Activated naive CD4-positive, alpha-beta T cell treated with anti-CD3 and anti-CD28 coated beads, Interleukin-2, amount 50 U/mL, for 16 hours (primary cell): ENCODE measurements around the gene MRPL41.
"Not testable (repeated sequence)": the region's sequence is repeated elsewhere in the genome, so short reads cannot be mapped to it uniquely, and the experiment has no call there.

Experiments
- DNase-seq: peaks from one replicate; pipeline ENCODE4 v3.0.0-alpha.2; 2020

MRPL41 gene

DNA sequence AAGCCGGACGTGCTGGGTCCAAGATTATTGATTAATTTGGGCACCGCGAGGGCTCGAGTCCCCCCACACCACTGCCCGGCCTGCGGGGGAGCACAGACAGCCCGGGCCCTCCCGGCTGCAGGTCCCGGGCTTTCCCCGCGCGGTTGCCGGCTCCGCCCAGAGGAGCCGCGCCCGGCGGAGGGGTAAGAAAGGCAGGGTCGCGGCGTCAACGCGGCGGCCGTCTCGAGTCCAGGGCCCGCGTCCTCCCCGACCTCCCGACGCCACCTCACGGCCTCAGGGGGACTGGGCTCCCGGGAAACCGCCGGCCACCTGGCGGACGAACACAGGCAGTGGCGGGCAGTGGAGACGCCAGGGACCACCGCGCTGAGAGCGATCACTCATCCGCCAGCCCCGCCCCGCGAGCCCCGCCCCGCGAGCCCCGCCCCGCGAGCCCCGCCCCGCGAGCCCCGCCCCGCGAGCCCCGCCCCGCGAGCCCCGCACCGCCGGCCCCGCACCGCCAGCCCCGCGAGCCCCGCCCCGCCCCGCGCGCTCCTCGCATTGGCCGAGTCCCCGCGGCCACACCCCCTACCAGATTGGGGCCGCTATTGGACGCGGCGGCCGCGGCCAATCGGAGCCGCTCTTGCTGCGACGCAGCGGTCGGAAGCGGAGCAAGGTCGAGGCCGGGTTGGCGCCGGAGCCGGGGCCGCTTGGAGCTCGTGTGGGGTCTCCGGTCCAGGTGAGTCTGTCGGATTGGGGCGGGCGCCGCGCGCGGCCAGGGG lies at the start of gene MRPL41:
TSS of gene MRPL41 (plus strand) at position 616 of the 758 bp plus-strand sequence. CDS start 203 bp downstream, outside the sequence.
- DNase-seq, result peak; percentile 92

DNA sequence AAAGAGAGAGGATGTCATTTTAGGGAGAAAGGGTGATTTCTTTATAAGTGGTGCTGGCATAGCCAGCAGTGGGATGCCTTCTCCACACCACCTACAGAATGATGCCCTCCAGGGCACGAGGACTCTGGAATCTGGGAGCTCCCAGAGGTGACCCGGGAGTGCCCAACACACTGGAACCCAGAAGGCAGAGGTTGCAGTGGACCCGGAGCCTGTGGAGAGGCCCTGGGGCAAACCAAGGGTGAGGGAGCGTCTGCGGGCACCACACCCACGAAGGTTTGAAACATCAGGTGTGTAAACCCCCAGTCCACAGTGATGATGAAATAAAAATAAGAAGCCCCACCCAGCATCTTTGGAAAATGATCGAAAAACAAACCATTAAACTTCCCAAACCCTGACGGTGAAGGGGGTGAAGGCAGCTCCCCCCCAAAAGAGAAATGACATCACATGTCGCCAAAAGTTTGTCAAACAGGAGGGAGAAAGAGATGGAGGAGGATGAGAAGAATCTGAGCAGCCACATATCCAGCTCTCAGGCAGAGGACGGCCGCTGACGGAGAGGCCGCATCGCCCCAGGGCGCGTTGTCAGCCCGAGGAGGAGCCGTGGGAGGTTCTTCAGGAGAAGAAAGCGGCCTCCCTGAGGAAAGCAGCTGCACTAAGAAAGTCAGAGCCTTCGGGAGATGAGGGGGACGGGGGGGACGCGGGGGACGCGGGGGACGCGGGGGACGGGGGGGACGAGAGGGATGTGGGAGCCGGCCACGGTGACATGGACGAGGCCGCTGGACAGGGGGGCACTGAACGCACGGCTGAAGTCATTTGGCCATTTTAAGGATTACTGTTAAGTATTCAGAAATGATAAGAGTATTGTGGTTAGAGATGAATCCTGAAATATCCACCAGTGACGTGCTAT lies 49.4 kb upstream of the MRPL41 start:
- DNase-seq, result no peak

DNA sequence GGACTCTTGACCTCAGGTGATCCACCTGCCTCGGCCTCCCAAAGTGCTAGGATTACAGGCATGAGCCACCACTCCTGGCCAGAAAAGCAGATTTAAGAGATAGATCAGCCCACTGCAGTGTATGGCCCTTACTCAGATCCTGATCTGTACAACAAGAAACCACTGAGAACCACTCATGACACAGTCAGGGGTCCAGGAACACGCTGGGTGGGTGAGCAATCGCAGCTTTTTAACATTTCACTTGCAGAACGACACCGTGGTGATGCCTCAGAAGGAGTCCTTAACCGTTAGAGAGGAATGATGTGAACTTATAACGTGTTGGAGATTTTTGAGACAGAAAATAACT lies 47.3 kb upstream of the MRPL41 start:
- no peak for DNase-seq

DNA sequence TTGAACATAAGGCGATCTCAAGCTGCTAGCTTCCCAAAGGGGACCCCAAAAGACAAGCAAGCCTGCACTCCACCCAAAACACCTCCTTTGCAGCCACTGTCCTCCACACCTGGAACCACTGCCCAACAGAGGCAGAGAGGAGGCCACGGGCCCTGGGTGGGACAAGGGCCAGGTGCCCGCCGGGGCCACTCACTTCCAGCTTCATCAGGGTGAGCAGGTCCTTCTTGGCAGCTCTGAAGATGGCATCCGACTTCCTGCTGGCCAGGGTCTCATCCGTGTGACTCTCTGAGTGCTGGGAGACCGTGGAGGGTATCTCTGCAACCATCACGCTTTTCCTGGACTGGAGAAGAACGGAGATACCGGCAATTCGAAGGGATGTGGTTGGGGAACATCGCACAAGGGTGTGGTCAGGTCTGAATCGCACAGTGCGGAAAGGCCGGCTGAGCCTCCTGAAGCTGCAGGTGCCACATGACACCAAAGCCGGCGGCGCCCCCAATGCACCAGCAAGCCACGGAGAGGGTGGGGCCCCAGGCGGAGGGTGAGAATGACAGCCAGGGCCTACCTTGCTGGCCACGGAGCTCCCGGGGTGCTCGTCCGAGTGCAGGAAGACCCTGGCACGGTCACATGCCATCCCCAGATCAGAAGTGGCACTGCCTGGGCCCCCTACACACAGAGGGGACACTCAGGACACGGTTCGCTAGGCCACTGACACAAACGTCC lies 46.1 kb upstream of the MRPL41 start:
- DNase-seq, result no peak

DNA sequence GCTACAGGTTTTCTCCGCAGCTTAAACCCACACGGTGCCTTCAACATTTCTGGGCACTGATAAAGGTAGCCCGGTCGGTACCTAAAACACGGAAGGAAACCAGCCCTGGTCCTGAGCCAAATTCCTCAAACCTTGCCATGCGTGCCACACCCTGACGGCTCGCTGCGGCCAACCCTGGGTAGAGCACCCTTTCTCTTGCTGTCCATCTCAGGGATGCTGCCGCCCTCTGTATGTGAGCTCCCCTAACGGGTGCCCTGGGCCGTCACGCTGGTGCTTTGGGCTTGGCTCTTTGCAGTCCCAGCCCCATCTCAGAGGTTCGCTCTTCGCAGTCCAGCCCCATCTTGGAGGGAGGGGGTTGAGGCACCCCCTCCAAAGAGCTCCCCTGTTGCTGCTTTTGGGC lies 45.4 kb upstream of the MRPL41 start:
- no peak for DNase-seq

DNA sequence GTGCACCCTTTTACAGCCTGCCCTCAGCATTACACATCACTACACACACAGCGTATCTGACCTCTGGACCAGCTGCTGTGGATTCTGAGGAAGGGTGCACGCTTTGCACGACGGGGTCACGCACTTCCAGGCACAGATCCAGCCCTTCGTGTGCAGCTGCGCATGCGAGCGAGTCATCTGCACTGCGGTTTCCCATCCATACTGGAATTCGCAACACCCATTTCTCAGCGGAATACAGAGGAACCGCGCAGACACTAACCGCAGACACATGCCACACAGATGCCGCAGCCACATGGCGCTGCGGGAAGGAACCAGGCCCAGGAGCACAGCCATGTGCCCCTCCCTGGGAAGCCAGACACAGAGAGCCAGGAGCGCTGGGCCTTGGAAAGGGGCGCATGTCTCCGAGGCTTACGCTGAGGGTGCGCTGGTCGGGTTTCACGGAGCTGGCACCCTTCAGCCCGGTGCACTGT lies 44.9 kb upstream of the MRPL41 start:
- DNase-seq, result no peak

DNA sequence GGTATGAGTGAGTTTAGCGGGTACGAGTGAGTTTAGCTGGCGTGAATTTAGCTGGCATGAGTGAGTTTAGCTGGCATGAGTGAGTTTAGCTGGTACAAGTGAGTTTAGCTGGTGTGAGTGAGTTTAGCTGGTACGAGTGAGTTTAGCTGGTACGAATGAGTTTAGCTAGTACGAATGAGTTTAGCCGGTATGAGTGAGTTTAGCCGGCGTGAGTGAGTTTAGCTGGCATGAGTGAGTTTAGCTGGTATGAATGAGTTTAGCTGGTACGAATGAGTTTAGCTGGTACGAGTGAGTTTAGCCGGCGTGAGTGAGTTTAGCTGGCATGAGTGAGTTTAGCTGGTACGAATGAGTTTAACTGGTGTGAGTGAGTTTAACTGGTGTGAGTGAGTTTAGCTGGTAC lies 42.5 kb upstream of the MRPL41 start:
- no peak for DNase-seq

DNA sequence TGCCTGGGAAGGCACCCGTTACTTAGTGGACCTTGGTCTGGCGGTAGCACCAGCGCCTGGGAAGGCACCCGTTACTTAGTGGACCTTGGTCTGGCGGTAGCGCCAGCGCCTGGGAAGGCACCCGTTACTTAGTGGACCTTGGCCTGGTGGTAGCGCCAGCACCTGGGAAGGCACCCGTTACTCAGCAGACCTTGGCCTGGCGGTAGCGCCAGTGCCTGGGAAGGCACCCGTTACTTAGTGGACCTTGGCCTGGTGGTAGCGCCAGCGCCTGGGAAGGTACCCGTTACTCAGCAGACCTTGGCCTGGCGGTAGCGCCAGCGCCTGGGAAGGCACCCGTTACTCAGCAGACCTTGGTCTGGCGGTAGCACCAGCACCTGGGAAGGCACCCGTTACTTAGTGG lies 40.6 kb upstream of the MRPL41 start:
- not testable (repeated sequence) for DNase-seq

DNA sequence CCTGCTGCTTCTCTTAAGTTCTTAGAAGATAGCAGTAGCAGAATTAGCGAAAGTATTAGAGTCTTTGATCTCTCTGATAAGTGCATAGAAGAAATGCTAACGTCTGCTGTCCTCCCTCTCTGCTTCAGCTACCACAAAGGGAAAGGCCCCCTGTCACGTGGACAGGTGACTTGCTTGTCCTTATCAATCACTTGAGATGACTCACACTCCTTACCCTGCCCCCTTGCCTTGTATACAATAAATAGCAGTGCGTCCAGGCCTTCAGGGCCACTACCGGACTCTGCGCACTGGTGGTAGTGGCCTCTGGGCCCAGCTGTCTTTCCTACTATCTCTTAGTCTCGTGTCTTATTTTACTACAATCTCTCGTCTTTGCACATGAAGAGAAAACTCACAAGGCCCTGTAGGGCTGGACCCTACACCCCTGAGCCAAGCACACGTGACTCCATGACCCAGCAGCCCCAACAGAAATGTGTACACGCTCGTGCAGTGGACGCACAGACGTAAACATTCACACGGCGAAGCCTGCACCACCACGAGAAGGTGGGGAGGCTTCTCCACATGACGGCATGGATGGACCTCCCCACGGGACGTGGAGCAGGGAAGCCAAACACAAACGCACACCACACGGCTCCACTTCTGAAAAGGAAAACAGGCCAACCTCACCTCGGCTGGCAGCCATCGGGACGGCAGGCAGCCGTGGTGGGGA lies 39.8 kb upstream of the MRPL41 start:
- no peak for DNase-seq

DNA sequence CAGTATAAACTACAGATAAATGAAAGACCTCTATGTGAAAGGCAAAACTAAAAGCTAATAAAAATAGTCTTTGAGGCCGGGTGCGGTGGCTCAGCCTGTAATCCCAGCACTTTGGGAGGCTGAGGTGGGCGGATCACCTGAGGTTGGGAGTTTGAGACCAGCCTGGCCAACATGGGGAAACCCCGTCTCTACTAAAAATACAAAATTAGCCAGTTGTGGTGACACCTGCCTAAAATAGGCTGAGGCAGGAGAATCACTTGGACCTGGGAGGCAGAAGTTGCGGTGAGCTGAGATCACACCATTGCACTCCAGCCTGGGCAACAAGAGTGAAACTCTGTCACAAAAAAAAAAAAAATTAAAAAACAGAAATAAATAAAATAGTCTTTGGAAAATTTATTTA lies 38.5 kb upstream of the MRPL41 start:
- not testable (repeated sequence) for DNase-seq

DNA sequence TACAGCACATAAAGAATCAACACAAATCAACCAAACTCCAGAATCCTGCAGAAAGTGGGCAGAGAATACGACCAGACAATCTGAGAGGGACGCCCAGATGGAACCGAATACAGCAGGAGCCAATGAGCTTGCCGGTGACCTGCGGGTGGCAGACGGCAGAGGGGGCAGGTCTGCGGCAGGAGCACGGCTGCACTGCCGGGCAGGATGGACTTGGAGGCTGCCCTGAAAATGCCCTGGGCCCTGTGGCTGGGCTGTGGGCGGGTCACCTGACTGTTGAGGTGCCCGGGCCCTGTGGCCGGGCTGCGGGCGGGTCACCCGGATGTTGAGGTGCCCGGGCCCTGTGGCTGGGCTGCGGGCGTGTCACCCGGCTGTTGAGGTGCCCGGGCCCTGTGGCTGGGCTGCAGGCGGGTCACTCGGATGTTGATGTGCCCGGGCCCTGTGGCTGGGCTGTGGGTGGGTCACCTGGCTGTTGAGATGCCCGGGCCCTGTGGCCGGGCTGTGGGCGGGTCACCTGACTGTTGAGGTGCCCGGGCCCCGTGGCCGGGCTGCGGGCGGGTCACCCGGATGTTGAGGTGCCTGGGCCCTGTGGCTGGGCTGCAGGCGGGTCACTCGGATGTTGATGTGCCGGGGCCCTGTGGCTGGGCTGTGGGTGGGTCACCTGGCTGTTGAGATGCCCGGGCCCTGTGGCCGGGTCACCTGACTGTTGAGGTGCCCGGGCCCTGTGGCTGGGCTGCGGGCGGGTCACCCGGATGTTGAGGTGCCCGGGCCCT lies 37.7 kb upstream of the MRPL41 start:
- not testable (repeated sequence) for DNase-seq

DNA sequence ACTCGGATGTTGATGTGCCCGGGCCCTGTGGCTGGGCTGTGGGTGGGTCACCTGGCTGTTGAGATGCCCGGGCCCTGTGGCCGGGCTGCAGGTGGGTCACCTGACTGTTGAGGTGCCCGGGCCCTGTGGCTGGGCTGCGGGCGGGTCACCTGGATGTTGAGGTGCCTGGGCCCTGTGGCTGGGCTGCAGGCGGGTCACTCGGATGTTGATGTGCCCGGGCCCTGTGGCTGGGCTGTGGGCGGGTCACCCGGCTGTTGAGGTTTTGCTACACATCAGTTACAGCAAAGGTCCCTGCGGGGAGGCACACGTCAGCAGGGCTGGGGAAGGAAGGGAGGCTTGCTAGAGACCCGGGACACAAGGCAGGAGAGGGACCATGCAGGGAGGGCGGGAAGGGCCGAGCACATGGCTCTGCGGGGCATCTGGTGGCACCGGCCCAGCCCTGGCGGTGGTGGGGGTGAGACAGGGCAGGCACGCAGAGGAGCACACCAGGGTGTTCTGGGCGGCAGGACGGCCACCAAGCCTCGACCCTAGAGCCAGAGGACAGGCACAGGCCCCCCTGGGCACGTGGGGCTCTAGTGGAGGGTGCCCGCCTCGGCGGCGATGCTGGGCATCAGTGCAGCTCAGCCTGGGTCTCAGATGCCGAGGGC lies 36.9 kb upstream of the MRPL41 start:
- no peak for DNase-seq

DNA sequence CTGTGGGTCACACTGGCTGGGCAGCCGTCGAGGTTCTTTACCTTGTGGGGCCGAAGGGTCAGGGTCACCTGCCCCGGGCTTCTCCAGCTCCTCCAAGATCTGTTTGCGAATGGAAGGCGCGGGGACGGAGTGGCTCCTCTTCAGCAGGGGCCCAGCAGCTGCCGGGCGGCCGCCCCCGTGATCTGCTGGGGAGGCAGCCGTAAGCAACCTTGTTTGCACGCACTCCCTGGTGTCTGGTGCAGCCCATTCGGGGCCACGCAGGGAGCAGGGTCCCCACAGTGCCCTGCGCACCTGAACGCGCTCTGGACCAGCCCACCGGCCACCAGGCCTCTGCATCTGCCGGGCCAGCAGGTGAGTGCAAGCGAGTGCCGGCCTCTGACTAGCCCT lies 36.3 kb upstream of the MRPL41 start:
- DNase-seq, result no peak

DNA sequence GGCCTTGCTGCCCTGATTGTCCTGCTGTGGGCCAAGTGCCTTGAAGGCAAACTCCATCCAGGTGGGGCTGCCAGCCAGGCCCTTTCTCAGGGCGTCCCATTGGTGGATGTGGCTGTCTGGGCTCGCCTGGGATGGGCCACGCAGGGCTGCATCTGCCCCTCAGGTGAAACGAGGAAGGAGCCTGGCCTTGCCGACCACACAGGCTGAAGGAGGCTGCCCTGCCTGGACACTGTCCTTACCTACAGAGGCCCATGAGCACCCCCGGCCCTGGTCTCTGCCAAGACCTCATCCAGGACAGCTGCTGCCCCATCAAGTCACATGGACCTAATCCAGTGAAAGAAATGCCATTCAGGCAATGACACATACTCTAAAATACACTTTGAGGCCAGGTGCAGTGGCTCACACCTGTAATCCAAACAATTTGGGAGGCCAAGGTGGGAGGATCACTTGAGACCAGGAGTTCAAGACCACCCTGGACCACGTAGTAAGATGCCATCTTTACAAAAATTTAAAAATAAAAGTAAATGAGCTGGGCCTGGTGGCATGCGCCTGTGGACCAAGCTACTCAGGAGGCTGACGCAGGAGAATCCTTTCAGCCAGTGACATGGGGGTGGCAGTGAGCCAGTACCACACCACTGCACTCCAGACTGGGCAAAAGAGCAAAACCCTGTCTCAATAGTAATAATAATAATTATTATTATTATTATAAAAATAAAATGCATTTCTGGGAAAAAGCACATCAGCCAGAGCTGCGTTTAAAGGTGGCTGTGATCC lies 35.3 kb upstream of the MRPL41 start:
- no peak for DNase-seq

DNA sequence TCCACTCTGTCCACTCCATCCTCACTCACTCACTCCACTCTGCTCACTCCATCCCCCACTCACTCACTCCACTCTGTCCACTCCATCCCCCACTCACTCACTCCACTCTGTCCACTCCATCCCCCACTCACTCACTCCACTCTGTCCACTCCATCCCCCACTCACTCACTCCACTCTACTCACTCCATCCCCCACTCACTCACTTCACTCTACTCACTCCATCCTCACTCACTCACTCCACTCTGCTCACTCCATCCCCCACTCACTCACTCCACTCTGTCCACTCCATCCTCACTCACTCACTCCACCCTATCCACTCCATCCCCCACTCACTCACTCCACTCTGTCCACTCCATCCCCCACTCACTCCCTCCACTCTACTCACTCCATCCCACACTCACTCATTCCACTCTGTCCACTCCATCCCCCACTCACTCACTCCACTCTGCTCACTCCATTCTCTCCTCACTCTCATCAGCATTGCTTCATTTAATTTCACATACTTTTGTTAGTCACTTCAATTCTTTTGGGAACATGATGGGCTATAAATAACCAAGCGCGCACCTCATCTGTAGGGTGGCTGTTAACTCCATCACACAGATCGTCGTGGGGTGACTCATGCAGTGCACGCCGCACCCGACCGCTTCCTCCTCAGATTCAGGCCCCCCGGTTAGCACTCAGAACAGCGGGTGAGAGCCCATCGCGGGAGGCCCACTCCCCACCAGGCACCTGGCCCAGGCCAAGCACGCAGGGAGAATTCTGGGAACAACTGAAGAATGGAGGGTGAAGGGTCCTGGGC lies 32.8 kb upstream of the MRPL41 start:
- not testable (repeated sequence) for DNase-seq

DNA sequence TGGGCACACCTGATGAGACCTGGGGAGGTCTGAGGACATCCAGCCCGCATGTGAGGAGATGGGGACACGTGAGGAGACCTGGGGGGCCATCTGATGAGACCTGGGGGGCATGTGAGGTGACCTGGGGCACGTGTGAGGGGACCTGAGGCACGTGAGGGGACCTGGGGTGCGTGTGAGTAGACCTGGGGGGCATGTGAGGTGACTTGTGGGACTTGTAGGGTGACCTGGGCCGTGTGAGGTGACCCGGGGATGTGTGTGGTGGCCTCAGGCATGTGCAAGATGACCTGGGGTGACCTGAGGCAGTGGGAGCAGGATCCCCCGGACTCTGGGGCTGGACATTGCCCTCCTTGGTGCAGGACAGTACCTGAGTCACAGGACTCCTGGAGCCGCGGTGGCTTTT lies 32.1 kb upstream of the MRPL41 start:
- DNase-seq, result no peak

DNA sequence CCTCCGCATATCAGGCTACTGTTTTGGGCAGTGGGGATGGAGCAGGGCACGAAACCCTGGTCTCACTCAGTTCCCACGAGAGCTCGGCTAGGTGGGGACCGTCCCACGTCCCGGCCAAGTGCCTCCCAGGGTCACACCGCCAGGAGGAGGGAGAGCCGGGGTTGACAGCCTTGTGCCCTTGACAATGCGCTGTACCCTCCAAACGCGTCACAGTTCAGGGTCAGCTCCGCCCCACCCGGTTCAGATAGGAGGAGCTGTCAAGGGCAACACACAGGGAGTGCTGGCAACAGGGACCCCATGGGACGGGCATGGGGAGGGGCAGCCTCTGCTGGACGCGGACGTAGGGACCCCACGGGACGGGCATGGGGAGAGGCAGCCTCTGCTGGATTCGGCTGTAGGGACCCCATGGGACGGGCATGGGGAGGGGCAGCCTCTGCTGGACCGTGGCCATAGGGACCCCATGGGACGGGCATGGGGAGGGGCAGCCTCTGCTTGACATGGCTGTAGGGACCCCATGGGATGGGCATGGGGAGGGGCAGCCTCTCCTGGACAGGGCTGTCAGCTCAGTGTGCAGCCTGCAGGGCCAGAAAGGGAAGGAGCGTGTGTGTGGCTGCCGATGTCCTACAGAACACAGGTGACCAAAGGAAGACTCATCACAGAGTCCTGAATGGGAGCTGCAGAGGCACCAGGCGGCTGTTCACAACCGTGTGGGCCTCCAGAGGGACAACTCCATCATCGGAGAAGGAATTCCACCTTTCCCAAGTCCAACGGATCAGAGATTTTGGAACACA lies 30.9 kb upstream of the MRPL41 start:
- DNase-seq, result no peak

DNA sequence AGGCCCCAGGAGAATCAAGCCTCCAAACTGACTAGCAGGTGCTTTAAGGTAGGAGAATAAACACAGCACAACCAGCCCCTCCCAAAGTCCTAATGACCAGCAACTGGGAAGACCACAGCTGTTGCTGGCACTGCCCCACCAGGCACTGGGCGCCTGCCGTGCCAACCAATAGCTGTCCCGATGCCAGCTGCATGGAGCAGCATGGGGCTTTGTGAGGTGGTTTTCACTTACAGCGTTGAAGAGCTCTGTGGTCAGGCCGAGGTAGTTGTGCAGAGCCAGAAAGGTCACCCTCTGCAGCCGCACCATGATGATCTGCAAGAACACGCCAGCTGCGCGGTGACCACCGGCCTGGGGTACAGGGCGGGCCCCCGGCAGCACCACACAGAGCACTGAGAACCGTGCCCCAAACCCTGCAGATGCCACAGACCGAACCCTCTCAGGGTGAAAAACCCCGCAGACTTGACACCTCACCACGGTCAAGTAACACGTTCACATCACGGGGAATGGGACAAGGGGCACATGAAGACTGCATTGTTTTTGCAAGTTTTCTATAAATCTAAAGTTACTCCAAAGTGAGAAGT lies 30.2 kb upstream of the MRPL41 start:
- no peak for DNase-seq
